HG02588 (cell line): ENCODE results near the gene AKT3.

ENCODE experiments used
- ATAC-seq: cut with Tn5 transposase; IDR thresholded peaks from one replicate; pipeline ENCODE4 v1.9.1; 2021; ENCODE audit warnings: mild to moderate bottlenecking, moderate library complexity; ENCODE audit not compliant: unreplicated experiment

AKT3 gene

GRCh38 chr1:243493156-243494129 is 356.6 kb downstream of the AKT3 start:
- ATAC-seq, result no peak

GRCh38 chr1:243490748-243491686 is 359.0 kb downstream of the AKT3 start:
- no peak for ATAC-seq

DNA sequence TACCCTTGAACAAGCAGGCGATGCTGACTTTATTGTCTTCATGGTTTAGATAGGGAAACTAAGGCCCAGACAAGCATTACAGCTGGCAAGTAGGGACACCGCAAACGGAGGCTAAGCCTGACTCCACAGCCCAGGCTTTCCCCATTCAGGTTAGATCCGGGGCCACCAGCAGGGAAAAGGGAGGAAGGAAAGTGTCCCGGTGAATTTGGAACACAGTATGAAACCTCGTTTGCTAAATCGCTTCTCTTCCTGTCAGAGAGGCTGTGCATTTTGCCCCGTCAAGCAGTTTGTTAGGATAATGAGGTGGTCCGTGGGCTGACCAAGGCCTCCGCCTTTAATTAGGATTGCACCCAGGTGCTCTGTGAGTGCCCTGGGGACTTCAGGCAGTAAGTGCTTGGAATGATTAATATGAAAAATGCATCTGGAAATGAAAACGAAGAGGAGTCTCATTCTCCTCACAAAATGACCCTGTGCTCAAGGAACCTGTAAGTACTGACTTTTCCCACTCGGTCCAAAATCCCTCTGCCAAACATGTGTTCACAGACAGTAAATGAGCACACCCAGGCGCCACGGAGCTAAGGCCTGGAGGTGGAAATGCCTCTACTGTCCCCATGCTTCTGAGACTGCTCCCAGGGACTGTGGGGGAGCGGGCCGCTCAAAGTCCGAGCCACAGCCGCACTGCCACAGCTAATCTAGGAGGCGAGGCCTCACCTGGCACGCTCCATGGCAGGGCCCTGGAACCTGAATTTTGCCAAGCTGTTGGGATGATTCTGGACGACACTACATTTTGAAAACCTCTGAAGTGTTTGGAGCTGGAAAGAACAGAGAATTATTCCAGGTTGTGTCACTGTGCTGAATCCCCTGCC is 360.1 kb downstream of the AKT3 start:
- no peak for ATAC-seq

- no peak for ATAC-seq
Observed at GRCh38 chr1:243489158-243489527, 360.9 kb downstream of the AKT3 start.

DNA sequence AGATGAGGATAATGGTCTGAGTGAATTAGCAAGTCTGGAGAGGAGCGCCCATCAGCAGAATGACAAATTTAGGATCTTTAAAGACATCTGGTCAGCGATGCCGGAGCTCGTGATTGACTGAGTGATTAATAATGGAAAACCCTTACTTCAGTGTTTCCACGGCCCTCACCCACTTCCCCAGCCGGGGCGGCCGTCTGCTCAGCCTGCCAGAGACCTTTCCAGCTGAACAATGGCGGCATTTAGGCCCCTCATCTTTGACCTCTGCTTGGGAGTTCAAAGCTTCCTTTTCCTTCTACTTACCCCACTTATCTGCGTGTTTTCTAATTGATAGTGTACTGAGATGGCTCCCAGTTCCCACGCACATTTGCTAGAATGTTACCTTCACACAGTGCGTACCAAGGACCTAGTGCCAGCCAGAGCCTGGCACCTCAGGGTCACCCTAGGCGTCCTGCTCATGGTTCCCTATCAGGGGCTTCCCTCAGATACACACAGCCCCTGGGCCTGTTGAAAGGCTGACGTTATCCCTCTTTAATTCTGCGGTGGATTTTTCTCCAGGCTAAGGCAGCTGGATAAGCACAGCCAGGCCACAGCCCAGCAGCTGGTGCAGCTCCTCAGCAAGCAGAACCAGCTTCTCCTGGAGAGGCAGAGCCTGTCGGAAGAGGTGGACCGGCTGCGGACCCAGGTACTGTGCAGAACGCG is 361.4 kb downstream of the AKT3 start:
- ATAC-seq, result no peak

- ATAC-seq, result no peak
Observed at GRCh38 chr1:243487649-243488227, 362.3 kb downstream of the AKT3 start.

DNA sequence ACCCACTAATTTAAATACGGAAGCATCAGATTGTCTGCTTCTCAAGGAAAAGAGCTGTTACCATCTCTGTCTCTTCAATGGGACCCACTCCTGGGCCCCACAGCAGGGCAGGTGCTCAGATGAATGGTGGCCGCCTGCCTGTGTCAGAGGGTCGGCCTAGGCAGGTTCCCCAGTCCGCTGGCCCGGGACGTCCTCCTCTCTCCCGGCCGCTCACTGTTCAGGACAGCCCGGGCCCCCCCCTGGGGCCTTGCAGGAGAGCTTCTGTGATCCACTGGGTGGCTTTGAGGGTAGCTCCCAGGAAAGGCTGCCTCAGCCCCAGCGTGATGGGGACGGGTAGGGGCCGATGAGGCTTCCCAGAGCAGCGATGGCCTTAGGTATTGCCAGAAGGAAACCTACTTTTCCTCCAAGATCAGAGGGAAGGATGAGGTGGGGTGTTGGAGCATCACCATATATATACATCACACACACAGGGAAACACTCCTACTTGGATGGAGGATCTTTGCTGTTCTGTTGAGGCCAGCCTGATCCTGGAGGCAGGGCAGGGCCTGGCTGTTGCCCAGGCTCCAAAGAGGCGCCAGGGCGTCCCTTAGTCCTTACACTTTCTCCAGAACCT is 362.9 kb downstream of the AKT3 start:
- no peak for ATAC-seq

DNA sequence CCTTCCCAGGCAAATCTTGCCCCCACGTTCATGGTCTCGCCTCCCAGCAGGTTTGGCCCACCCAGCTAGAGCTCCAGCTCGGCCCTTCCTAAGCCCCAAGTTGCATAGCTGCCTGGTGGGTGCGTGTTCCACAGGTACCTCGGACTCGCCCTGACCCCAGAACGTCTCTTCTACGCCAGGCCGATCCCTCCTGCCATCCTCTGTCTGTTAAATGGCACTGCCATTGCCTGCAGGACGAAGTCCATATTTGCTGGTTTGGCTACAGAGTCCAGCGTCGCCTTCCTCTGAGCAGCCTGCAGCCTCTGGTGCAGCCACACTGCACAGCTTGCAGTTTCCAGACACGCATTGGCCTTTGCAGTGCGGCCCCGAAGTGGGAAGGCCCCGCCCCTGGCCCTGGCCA is 366.1 kb downstream of the AKT3 start:
- no peak for ATAC-seq

- no peak for ATAC-seq
Observed at GRCh38 chr1:243483071-243483771, 366.8 kb downstream of the AKT3 start.

DNA sequence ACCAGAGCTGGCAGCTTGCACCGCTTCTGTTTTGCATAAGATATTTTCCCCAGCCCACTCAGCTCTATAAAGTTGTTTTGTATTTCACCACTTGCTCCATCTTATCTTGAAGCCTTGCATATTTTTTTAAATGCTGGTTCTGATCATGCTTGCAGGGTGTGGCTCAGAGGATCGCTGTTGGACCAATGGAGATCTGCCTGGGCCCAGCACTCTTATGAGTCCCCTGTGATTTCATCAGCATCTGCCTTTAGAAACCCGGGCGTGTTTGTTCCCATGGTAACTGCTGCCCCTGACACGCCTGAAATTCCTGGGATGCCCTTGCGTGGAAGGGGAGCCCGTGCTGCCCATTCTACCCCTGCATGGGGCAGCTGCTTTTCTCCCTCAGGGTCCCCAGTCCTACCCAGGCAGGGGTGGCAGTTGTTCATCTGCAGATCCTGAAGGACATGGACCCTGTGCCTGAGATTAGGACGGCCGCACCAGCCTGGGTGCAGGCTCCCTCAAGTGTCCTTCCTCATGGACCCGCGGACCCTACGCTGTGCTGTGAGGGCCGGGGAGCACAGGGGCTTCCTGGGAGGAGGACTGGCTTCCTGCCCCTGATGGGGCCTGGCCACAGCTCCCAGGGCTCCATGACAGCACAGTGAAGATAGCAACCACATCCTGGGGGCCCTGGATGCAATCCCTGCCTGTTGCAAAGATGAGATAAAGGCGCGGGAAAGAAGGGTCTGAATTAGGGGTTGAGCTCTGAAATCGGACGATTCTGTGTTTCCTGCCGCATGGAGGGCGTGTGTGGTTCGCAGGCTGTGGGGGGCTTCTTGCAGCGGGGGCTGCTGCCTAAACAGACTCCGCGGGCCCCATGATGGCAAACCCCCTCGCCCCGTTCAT is 367.7 kb downstream of the AKT3 start:
- no peak for ATAC-seq

DNA sequence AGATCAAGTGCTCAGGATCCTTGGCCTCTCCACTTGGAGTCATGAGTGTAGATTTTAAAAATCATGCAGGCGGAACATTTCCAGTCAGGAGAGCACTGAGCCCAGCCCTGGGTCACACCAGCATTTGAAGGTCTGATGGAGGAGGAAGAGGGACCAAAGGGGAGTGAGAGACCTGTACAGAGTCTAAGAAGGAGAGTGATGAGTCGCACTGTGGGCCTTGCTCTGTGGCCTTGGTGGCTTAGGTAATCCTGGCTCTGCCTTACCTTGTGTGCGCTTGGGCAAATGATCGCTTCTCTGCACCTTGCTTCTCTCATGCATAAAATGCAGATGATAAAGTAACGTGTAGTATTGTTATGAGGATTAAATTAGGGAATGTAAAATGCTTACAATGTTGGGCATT is 368.9 kb downstream of the AKT3 start:
- no peak for ATAC-seq

- no peak for ATAC-seq
Observed at GRCh38 chr1:243477731-243478290, 372.2 kb downstream of the AKT3 start.

DNA sequence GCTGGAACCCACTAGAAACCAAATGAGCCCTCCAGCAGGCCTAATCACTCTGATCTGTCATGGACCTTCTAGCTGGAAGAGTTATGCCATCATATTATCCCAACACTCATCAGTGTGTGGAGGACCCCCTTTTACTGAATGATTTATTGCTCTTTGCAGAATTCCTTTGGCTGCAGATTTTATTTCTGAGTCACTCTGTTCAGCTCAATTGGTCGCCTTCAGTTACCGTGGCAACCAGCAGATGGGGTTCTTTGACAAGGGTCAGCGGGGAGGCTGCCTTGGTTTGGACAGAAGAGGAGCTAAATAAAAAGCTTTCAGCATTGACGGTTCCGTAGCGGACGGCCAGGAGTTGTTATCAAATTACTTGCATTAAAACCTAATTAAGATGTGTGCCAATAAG is 374.1 kb downstream of the AKT3 start:
- no peak for ATAC-seq

- no peak for ATAC-seq
Observed at GRCh38 chr1:243474906-243475305, 375.1 kb downstream of the AKT3 start.

DNA sequence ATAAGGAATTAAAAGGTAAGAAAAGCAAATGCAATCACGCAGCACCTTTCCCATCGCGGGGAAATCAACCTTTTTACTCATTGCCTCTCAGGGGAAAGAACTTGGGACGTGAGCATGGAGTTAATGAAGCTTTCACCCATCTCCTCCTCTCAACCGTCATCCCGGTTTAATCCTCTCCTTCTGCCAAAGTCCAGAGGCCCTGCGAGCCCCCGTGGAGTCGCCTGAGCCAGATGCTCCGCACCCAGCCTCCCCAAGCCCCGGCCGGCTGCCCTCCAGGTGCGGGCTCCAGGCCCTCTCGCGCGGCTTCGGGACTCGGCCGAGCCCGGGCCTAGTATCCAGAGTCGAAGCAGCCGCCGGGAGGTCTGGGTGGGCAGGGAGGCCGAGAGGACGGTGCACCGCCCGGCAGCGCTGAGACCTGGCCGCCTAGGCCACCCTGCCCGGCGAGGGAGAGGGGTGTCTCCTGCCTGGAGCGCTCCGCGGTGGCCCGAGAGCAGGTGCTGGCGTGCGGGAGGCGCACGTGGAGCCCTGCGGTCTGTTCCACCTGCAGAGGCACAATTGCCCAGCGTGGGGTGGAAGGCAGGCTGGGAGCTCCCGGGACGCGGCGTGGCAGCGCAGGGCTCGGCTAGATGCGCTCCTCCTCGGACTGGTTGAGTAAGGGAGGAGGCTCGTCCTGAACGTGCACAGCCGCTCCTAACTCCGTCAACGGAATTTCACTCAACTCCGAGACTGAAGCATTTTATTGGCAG is 375.7 kb downstream of the AKT3 start:
- ATAC-seq, result no peak

DNA sequence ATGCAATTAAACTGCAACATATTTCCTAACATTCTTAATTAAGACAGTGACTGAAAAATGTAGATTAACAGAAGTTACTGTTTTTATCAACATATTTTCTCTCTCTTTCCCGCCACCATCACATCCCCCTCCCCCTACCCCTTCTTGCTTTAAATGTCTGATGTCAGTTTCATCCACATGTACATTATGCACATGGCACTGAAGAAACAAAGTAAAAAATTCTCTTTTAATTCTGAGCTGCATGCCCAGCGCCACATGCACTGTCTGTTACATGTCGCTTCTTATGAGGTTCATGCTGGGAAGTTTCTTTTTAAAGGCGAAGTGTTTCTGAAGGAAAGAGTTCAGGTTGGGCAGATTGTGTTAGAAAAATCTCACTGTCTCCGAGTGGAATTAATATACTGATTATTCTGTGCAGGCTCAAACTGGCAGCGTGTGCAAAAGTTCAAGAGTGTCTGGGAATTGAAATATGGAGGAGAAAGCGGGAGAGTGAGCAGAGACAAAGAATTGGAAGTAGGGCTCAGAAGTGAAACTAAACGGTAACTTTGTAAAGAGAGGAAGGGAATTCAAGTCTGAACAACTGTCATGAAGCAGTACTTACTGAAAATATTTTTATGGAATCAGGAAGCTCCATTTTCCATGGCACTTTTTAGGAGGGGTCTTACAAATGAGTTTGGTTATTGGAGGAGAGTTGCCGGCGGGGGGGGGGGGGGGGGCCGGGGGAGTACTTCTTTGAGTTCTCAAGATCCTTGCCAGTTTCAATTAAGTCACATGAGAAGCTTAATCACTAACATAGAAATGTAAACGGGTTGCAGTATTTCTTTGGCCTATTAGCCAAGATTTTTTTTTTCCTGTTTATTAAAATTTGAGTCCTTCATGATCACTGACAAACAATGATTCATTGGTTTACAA is 376.6 kb downstream of the AKT3 start:
- ATAC-seq, result no peak
